ENCODE data around the gene CERS6. TPM values are rescaled to one million over a fixed set of nuclear protein-coding genes. Genes with fewer than 3 reads are reported as not detected.

Gene CERS6
- total RNA-seq, 1 donor from 2014 or later = 30.9 TPM

- no peak overlapping the region for H3K4me3 Mint-ChIP-seq (ENCODE audit: unreplicated experiment)
- H3K27ac Mint-ChIP-seq (ENCODE audit: unreplicated experiment) = no peak overlapping the region
- DNase-seq (ENCODE audit: extremely low spot score, unreplicated experiment) = no peak
- TF ChIP-seq CTCF (IDR thresholded peaks at IDR 0.05) = no peak
- H3K27me3 Mint-ChIP-seq (ENCODE audit: unreplicated experiment) = no peaks in the 10 kb centered on the region
- peaks cover 30% of the 10 kb centered on the region for H3K36me3 Mint-ChIP-seq (ENCODE audit: unreplicated experiment)
- no peaks in the 10 kb centered on the region for H3K9me3 Mint-ChIP-seq (ENCODE audit: unreplicated experiment)
- peaks cover 32% of the 10 kb centered on the region for H3K4me1 Mint-ChIP-seq (ENCODE audit: unreplicated experiment)
These were observed 262.6 kb downstream of the CERS6 start for GRCh38 chr2:168718622-168719021.

DNA sequence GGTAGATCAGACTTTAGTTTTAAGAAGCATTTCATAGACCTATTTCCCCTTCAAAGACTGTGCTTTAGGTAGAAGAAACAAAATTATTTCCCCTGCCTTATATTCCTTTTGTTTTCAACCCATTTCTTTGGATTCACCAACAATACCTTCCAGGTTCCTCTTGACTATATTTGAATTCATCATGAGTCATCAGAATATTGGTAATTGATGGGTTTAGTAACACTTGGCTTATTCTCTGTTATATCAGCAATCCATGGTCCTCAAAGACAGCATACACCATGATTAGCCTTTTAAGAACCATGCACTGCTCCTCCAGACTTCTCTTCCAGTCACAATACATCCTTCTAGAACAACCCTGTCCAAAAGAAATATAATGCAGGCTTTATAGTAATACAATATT is 263.4 kb downstream of the CERS6 start:
- Mint-ChIP-seq H3K36me3 (ENCODE audit: unreplicated experiment) (peaks cover 34% of the 10 kb centered on the region), H3K4me3 (ENCODE audit: unreplicated experiment) (no peak overlapping the region), H3K4me1 (ENCODE audit: unreplicated experiment) (peaks cover 34% of the 10 kb centered on the region), H3K27ac (ENCODE audit: unreplicated experiment) (no peak overlapping the region), H3K9me3 (ENCODE audit: unreplicated experiment) (no peaks in the 10 kb centered on the region), H3K27me3 (ENCODE audit: unreplicated experiment) (no peaks in the 10 kb centered on the region)
- DNase-seq (ENCODE audit: extremely low spot score, unreplicated experiment) = no peak
- no peak for TF ChIP-seq CTCF (IDR thresholded peaks at IDR 0.05)

DNA sequence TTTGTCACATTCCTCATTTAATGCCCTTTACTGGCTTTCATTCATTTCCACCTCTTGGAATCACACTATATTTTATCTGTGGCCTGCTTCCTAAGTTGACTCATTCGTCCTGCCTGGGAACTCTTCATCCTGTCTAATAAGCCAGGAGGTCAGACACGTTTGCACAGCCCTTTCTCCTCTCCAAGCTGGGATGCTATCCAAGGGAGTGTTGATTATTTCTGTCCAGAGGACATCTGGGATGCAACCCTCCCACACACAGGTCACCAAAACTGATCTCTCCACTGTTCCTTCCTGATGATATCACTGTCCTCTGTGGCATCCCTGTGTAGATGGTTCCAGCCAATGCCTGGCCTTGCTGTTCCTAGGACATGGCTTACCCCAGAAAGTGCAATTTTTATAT is 266.5 kb downstream of the CERS6 start:
- Mint-ChIP-seq H3K27me3 (ENCODE audit: unreplicated experiment) (no peaks in the 10 kb centered on the region), H3K4me3 (ENCODE audit: unreplicated experiment) (no peak overlapping the region), H3K9me3 (ENCODE audit: unreplicated experiment) (no peaks in the 10 kb centered on the region), H3K4me1 (ENCODE audit: unreplicated experiment) (peaks cover 20% of the 10 kb centered on the region), H3K27ac (ENCODE audit: unreplicated experiment) (no peak overlapping the region), H3K36me3 (ENCODE audit: unreplicated experiment) (peaks cover 32% of the 10 kb centered on the region)
- no peak for TF ChIP-seq CTCF (IDR thresholded peaks at IDR 0.05)
- no peak for DNase-seq (ENCODE audit: extremely low spot score, unreplicated experiment)

DNA sequence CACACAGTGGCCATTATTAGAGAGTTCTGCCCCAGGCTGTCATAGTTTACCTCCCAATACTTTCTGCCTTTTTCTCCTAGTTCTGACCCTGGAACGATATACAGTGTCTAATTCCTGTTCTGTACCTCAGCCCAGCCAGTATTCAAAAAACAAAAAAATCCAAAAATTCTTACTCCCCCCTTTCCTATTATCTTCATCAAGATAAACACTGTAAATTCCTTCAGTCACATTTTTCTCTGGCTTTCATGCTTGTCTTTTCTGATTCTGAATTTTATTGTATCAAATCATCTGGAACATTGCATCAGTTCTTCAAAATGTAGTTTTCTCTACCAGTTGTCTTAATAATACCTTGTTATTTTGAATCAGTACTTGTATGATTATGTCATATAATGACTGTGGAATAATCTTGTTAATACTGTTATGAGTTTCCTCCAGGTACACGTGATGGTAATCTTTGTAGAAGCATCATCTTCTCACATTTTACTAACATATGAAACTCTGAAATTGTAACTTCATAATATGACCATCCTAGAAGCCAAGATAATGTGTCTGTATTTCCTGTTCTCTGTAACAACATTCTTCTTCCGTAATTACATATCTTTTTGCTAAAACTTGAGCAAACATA is 267.3 kb downstream of the CERS6 start:
- H3K27me3 Mint-ChIP-seq (ENCODE audit: unreplicated experiment) = no peaks in the 10 kb centered on the region
- no peak overlapping the region for H3K27ac Mint-ChIP-seq (ENCODE audit: unreplicated experiment)
- peaks cover 14% of the 10 kb centered on the region for H3K4me1 Mint-ChIP-seq (ENCODE audit: unreplicated experiment)
- no peak for DNase-seq (ENCODE audit: extremely low spot score, unreplicated experiment)
- peaks cover 29% of the 10 kb centered on the region for H3K36me3 Mint-ChIP-seq (ENCODE audit: unreplicated experiment)
- no peak overlapping the region for H3K4me3 Mint-ChIP-seq (ENCODE audit: unreplicated experiment)
- no peaks in the 10 kb centered on the region for H3K9me3 Mint-ChIP-seq (ENCODE audit: unreplicated experiment)
- no peak for TF ChIP-seq CTCF (IDR thresholded peaks at IDR 0.05)

DNA sequence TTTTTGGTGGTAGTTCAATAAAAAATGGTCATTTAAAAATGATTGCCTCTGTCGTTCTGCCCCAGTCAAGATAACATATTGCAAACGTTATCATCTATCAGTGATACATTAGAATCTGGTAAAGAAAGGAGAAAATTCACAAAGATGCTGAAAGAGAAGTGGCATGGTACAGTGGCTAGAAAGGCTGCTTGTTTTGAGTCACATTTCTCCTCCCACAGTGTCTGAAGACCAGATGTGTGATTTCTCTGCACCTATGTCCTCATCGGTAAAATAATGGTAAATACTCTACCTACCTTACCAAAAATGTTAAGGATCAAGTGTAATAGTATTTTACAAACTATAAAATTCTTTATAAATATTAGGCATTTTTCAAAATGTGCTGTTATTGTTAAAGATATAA is 270.3 kb downstream of the CERS6 start:
- Mint-ChIP-seq H3K27ac (ENCODE audit: unreplicated experiment) (no peak overlapping the region), H3K4me1 (ENCODE audit: unreplicated experiment) (peaks cover 21% of the 10 kb centered on the region)
- DNase-seq (ENCODE audit: extremely low spot score, unreplicated experiment) = no peak

More for the DNA sequence above, 270.3 kb downstream of the CERS6 start:
- H3K36me3 Mint-ChIP-seq (ENCODE audit: unreplicated experiment) = peaks cover 18% of the 10 kb centered on the region
- no peak for TF ChIP-seq CTCF (IDR thresholded peaks at IDR 0.05)
- no peaks in the 10 kb centered on the region for H3K9me3 Mint-ChIP-seq (ENCODE audit: unreplicated experiment)
- no peaks in the 10 kb centered on the region for H3K27me3 Mint-ChIP-seq (ENCODE audit: unreplicated experiment)
- no peak overlapping the region for H3K4me3 Mint-ChIP-seq (ENCODE audit: unreplicated experiment)
